NT2/D1 (cell line): ENCODE results near the gene JDP2.

Source experiments
- SUZ12 ChIP-seq: IDR thresholded peaks from 2 replicates; pipeline ENCODE4 v1.6.1; 2011; ENCODE audit not compliant: insufficient read length, insufficient read depth; ENCODE audit errors: extremely low read depth
- ZNF274 ChIP-seq: IDR thresholded peaks from 2 replicates; pipeline ENCODE4 v1.6.1; 2011; ENCODE audit warnings: mild to moderate bottlenecking, low read depth, low read length

GRCh38 chr14:75496755-75497154 lies 68.9 kb downstream of the JDP2 start:
- no peak for TF ChIP-seq SUZ12
- TF ChIP-seq ZNF274: no peak
